Upper lobe of right lung (tissue), 1 donor: ENCODE measurements around the gene TAMALIN. TPM values are rescaled to one million over a fixed set of nuclear protein-coding genes. Genes with fewer than 3 reads are reported as not detected.

Experiments used
- ATAC-seq: fragments of 200-7000 bp; cut with Tn5 transposase; one replicate; pipeline ENCODE4 v1.9.1; 2020; ENCODE audit warnings: mild to moderate bottlenecking, moderate library complexity
- DNase-seq: peaks from one replicate; pipeline ENCODE4 v3.0.0-alpha.2; 2020
- H3K27ac ChIP-seq: fragments of 200-600 bp; one replicate; pipeline ENCODE4 v1.8.0; 2022
- H3K27me3 ChIP-seq: fragments of 200-600 bp; one replicate; pipeline ENCODE4 v1.8.0; 2022; ENCODE audit warnings: mild to moderate bottlenecking
- H3K36me3 ChIP-seq: fragments of 200-600 bp; one replicate; pipeline ENCODE4 v1.8.0; 2022
- H3K4me1 ChIP-seq: fragments of 200-600 bp; one replicate; pipeline ENCODE4 v1.8.0; 2022
- H3K4me3 ChIP-seq: fragments of 200-600 bp; one replicate; pipeline ENCODE4 v1.8.0; 2022; ENCODE audit warnings: mild to moderate bottlenecking
- H3K9me3 ChIP-seq: fragments of 200-600 bp; one replicate; pipeline ENCODE4 v1.8.0; 2022
- intact Hi-C: fragments of 100-400 bp; cut with DNase I; formaldehyde crosslinking; loops from one replicate; pipeline ENCODE4 v1.11.0; 2022
- total RNA-seq: library from RNA; stranded (reverse); fragmentation: NEBNext Ultra II Directional; extraction: Animal tissue kit (Norgen Biotek cat#: 25700); gene quantifications from one replicate; pipeline ENCODE4 v1.2.1, GENCODE V29; 2021
- TF ChIP-seq, protein P1 (sequence below): fragments of 200-600 bp; IDR thresholded peaks from one replicate; pipeline ENCODE4 v1.8.0; 2022; ENCODE audit warnings: antibody characterized with exemption
- donor health status: DM: no; HTN: yes; CAD: no; lungs with severe emphysema.

TAMALIN gene
- total RNA-seq, 1 donor from 2014 or later: 199 TPM

DNA sequence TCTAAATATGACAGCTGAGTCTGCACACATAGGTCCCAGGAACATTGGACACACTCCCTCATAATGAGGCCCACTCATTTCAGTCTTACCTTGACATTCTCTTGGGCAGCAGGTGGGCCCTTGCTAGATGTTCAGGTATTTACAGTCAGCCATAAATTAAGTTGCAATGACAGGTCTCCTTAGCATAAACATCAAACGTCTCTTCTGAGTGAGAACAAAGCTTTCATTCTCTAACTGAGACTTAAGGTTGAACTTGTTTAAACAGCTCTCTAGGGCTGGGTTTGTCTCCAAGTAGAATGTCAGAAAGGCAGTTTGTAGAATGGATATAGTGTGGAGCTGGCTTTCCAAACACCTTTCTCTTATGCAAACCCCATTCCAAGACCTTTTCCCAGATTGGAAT is 44.9 kb upstream of the TAMALIN start:
- DNase-seq: no peak

GRCh38 chr12:51962737-51963136 is 44.0 kb upstream of the TAMALIN start:
- DNase-seq (no peak), ATAC-seq (no peak)
- Histone ChIP-seq H3K9me3 (no peaks in the 10 kb centered on the region), H3K4me1 (peaks cover 34% of the 10 kb centered on the region), H3K27me3 (no peaks in the 10 kb centered on the region), H3K4me3 (no peak overlapping the region), H3K27ac (no peak overlapping the region), H3K36me3 (peaks cover 13% of the 10 kb centered on the region)
- TF ChIP-seq, protein P1, sequence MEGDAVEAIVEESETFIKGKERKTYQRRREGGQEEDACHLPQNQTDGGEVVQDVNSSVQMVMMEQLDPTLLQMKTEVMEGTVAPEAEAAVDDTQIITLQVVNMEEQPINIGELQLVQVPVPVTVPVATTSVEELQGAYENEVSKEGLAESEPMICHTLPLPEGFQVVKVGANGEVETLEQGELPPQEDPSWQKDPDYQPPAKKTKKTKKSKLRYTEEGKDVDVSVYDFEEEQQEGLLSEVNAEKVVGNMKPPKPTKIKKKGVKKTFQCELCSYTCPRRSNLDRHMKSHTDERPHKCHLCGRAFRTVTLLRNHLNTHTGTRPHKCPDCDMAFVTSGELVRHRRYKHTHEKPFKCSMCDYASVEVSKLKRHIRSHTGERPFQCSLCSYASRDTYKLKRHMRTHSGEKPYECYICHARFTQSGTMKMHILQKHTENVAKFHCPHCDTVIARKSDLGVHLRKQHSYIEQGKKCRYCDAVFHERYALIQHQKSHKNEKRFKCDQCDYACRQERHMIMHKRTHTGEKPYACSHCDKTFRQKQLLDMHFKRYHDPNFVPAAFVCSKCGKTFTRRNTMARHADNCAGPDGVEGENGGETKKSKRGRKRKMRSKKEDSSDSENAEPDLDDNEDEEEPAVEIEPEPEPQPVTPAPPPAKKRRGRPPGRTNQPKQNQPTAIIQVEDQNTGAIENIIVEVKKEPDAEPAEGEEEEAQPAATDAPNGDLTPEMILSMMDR: no peak
- intact Hi-C loops: no loop called here

More for the DNA sequence above, 44.9 kb upstream of the TAMALIN start:
- no peak overlapping the region for H3K27ac ChIP-seq
- peaks cover 34% of the 10 kb centered on the region for H3K4me1 ChIP-seq
- H3K27me3 ChIP-seq: no peaks in the 10 kb centered on the region
- no peak for ATAC-seq
- intact Hi-C loops: no loop called here
- no peak overlapping the region for H3K4me3 ChIP-seq
- H3K9me3 ChIP-seq: no peaks in the 10 kb centered on the region
- TF ChIP-seq, protein P1: no peak
- peaks cover 13% of the 10 kb centered on the region for H3K36me3 ChIP-seq

DNA sequence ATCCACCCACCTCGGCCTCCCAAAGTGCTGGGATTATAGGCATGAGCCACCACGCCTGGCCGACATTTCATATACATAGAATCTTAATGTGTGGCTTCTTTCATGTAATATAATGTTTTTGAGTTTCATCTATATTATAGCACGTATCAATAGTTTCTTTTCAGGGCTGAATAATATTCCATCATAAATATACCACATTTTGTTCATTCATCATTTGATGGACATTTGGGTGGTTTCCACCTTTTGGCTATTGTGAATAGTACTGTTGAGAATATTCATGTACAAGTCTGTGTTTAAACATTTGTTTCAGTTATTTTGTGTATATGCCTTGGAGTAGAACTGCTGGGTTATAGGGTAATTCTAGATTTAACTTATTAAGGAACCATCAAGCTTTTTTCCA is 43.3 kb upstream of the TAMALIN start:
- ATAC-seq (no peak), DNase-seq (no peak)
- H3K4me3 ChIP-seq: no peak overlapping the region
- peaks cover 32% of the 10 kb centered on the region for H3K4me1 ChIP-seq
- peaks cover 13% of the 10 kb centered on the region for H3K36me3 ChIP-seq
- no peaks in the 10 kb centered on the region for H3K27me3 ChIP-seq
- intact Hi-C loops: no loop called here
- no peaks in the 10 kb centered on the region for H3K9me3 ChIP-seq
- no peak overlapping the region for H3K27ac ChIP-seq
- TF ChIP-seq, protein P1: no peak

- H3K4me1 ChIP-seq: peaks cover 41% of the 10 kb centered on the region
- no peak overlapping the region for H3K4me3 ChIP-seq
- TF ChIP-seq, protein P1: no peak
- H3K9me3 ChIP-seq: no peaks in the 10 kb centered on the region
- no peaks in the 10 kb centered on the region for H3K36me3 ChIP-seq
- no peak for DNase-seq
- intact Hi-C loops: loop anchor here (10.0 kb wide), 1 partner anchor 45 kb away; no protein-coding TSS in a partner anchor
- H3K27me3 ChIP-seq: no peaks in the 10 kb centered on the region
- ATAC-seq: no peak
- H3K27ac ChIP-seq: no peak overlapping the region
These were observed 37.1 kb upstream of the TAMALIN start for GRCh38 chr12:51969643-51970042.

GRCh38 chr12:51970904-51971646 is 35.7 kb upstream of the TAMALIN start:
- peaks cover 52% of the 10 kb centered on the region for H3K4me1 ChIP-seq
- H3K4me3 ChIP-seq: no peak overlapping the region
- H3K27ac ChIP-seq: peak overlapping the region; percentile 31
- no peak for DNase-seq
- peaks cover 8% of the 10 kb centered on the region for H3K36me3 ChIP-seq
- intact Hi-C loops: loop anchor here (10.0 kb wide), 1 partner anchor 46 kb away; no protein-coding TSS in a partner anchor
- TF ChIP-seq, protein P1: peak; percentile 49
- H3K9me3 ChIP-seq: no peaks in the 10 kb centered on the region
- peak; percentile 17 for ATAC-seq
- H3K27me3 ChIP-seq: no peaks in the 10 kb centered on the region
